GM18907 (cell line): ENCODE results near the gene ASNSD1.
"Not testable (repeated sequence)": the region's sequence is repeated elsewhere in the genome, so short reads cannot be mapped to it uniquely, and the experiment has no call there.

Experiments
- ATAC-seq: cut with Tn5 transposase; IDR thresholded peaks from one replicate; pipeline ENCODE4 v1.9.1; 2021; ENCODE audit warnings: mild to moderate bottlenecking, moderate library complexity; ENCODE audit not compliant: unreplicated experiment

The ASNSD1 gene

DNA sequence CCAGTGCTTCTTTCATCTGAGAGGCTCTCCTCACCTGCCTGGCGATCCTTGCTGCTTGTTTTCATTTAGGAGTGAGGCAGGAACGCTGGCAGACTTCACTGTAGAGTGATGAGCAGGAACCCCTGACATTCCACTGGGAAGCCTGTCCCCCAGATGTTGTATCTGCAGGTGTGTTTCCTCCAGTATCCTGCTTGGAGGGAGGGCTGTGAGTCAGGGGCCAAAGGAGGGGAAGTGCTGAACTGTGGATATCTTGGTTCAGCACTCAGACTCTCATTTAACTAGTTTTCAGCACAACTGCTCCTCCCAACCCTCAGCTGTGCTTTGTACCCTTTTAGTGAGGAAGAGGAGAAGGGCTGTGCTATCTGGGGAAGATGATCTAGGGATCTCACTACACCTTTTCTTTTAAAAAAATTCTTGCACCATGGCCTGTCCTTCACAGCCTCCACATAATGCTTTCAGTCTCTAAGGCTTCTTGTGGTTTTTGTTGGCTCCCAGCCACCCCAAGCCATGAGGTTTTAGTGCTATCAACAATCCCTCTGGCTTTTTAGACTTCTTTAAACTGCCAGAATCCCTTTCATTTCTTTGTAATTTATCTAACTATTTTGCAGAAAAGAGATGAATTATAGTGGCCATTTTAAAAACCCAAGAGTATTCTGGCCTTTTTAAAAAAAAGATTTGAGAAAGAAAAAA is 24.4 kb downstream of the ASNSD1 start:
- peak; percentile 57 for ATAC-seq

- ATAC-seq = not testable (repeated sequence)
Observed at GRCh38 chr2:189687796-189688195, 26.5 kb downstream of the ASNSD1 start.

DNA sequence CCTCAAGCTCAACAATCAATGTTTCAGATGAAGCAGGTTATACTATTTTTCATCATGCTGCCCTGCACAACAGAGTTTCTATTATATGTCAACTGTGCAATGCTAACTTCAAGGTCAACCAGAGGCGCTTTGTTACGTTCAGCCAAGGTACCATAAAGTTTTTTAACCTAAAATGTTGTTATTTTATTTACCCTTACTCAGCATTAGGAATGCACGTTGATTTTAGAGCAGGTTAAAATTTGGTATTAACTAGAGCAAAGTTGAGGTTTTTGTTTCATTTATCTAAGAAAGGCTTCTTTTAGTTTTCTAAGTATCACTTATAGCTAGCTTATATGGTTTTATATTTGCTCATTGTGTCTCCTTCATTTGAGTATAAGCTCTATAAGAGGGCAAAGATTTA is 35.0 kb downstream of the ASNSD1 start:
- ATAC-seq = no peak

DNA sequence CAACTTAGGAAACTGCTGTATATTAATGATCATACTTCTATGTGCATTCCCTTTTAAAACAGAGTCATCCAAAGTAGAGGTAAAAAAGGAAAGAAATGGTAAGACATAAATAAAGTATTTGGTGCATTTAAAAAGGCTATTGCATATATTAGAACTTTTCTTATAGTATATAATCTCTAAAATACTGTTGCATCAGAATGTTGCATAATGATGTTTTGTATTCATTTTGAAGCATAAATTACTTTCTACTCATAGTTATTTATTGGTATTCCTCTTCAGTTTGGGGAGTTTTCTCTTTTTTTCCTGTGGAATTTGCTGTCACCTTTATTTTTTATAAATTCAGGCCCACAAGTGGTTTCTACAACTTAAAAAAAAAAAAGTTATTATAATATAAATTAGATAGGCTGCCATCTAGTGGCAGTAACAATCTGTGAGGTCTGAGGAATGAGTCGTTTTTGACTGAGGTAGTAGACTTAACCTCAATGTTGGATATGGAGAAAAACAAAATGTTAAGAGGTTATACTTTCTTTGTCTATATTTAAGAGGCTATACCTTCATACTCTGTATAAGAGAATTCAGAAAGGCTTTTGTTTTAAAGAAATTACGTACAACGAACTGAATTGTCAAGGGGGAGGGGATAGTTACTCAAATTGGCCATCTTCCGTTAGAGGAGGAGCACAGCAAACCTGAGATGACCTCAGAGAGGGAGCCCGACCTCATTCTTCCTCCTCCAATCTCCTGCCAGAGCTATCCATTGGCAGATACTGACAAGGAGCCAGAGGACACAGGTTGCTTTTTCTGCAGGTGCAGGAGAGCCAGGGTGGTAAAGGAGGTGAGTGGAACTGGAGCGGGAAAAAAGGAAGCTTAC is 37.0 kb downstream of the ASNSD1 start:
- ATAC-seq = peak; percentile 60

DNA sequence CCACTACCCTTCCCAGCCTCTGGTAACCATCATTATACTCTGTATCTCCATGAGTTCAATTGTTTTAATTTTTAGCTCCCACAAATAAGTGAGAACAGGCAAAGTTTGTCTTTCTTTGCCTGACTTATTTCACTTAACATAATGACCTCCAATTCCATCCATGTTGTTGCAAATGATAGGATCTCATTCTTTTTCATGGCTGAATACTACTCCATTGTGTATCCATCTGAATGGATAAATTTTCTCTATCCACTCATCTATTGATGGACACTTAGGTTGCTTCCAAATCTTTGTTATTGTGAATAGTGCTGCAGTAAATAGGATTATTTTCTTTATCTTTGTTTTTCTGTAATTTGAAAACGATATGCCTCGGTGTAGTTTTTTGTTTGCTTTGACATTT is 39.4 kb downstream of the ASNSD1 start:
- no peak for ATAC-seq

DNA sequence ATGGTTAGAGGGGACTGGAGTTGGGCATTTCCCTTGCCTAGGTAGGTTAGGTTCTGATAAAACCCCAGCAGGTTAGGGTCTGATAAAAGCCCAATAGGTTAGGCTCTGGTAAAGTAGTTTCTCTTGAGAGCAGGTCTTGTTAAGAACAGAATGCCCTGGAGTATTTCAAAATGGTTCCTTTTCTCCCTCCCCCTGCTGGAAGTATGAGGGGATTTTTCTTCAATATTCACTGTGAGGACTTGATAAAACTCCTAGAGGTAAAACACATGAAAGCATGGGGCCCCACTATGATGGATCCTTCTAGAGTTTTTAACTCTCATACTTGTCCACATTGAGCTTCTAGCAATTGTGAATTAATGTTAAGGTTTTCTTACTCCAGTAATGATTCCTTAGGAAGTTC is 40.8 kb downstream of the ASNSD1 start:
- ATAC-seq = no peak

DNA sequence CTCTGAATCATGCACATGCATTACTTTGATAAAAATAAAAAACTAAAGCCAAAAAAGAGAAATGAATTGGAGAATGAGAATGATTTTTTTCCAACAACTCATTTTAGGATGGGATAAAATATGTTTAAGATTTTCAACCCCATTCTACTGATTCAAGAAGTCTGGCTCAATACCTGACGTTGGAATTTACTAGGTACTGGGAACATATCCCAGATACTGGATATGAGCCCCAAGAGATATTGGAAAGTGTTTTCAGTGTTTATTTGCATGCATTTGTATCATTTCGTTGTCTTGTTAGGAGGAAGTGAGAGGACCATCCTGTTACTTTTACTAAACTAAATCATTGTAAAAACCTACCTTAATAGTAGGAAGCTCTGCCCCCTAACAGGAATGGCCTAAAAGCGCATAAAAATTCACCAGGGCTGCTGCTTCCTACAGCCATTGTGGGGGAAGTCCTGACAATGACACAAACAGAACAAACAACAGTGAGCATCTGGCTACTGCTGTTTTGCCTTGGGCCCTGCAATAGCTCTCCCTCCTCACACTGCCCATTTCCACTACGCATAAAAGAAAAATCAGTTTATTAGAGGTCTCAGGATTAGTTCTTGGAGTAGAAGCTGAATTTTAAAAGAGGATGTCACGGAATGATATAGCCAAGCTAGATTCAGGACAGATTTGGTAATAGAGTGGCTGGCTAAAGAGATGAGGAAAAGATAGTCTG is 48.4 kb downstream of the ASNSD1 start:
- no peak for ATAC-seq

GRCh38 chr2:189717593-189717992 is 56.3 kb downstream of the ASNSD1 start:
- not testable (repeated sequence) for ATAC-seq

DNA sequence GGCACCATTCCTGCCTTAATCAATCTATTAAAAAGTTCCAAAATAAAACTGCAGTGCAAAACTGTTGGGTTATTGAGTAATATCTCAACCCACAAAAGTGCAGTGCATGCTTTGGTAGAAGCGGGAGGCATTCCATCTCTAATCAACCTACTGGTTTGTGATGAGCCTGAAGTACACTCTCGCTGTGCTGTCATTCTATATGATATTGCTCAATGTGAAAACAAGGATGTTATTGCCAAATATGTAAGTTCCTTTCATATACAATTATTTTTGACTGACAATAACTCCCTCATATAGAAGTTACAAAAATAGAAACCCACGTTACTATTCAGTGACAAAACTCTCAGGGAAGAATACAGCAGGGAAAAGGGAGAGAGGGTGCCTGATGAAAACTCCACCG is 58.3 kb downstream of the ASNSD1 start:
- no peak for ATAC-seq
